IPS-20b (cell line): Measurements from ENCODE around the gene ASTN1.

Experiments
- H3K27ac ChIP-seq: one replicate; pipeline ENCODE4 v1.5.1; 2013; ENCODE audit warnings: low read length
- H3K27me3 ChIP-seq: 2 replicates; pipeline ENCODE4 v1.6.1; 2013; ENCODE audit warnings: mild to moderate bottlenecking, low read length, inconsistent platforms; ENCODE audit not compliant: insufficient read depth
- H3K36me3 ChIP-seq: 2 replicates; pipeline ENCODE4 v1.6.1; 2013; ENCODE audit warnings: low read depth, mild to moderate bottlenecking, inconsistent platforms, low read length, moderate library complexity; ENCODE audit not compliant: insufficient read depth
- H3K4me1 ChIP-seq: 2 replicates; pipeline ENCODE4 v1.6.1; 2013; ENCODE audit warnings: mild to moderate bottlenecking, control low read depth, inconsistent platforms, low read length, moderate library complexity; ENCODE audit not compliant: insufficient read depth
- H3K4me3 ChIP-seq: 2 replicates; pipeline ENCODE4 v1.5.1; 2013; ENCODE audit warnings: mild to moderate bottlenecking, low read length, inconsistent platforms
- H3K9ac ChIP-seq: 2 replicates; pipeline ENCODE4 v1.6.1; 2013; ENCODE audit warnings: low read depth, mild to moderate bottlenecking, inconsistent platforms, low read length, moderate library complexity
- H3K9me3 ChIP-seq: 2 replicates; pipeline ENCODE4 v1.6.1; 2013; ENCODE audit warnings: mild to moderate bottlenecking, low read depth, low read length, inconsistent platforms; ENCODE audit not compliant: insufficient read depth

Gene ASTN1

GRCh38 chr1:177054542-177054941 lies 110.0 kb downstream of the ASTN1 start:
- Histone ChIP-seq H3K36me3 (no peaks in the 10 kb centered on the region), H3K4me1 (no peaks in the 10 kb centered on the region), H3K9ac (no peak overlapping the region), H3K27me3 (no peaks in the 10 kb centered on the region; the same call in 1 of the 2 replicates), H3K27ac (no peak overlapping the region), H3K4me3 (no peak overlapping the region), H3K9me3 (no peaks in the 10 kb centered on the region)

GRCh38 chr1:177053648-177054047 lies 110.9 kb downstream of the ASTN1 start:
- H3K4me1 ChIP-seq, result peaks cover 3% of the 10 kb centered on the region; the same call in 1 of the 2 replicates
- H3K36me3 ChIP-seq, result no peaks in the 10 kb centered on the region
- H3K4me3 ChIP-seq, result no peak overlapping the region
- no peaks in the 10 kb centered on the region for H3K9me3 ChIP-seq
- H3K27me3 ChIP-seq, result no peaks in the 10 kb centered on the region; the same call in 1 of the 2 replicates
- no peak overlapping the region for H3K27ac ChIP-seq
- H3K9ac ChIP-seq, result no peak overlapping the region

- Histone ChIP-seq H3K27ac (no peak overlapping the region), H3K4me3 (no peak overlapping the region), H3K36me3 (no peaks in the 10 kb centered on the region)
Observed at GRCh38 chr1:177048314-177049069, 116.0 kb downstream of the ASTN1 start.

GRCh38 chr1:177045151-177045550 lies 119.4 kb downstream of the ASTN1 start:
- no peak overlapping the region for H3K9ac ChIP-seq
- peaks cover 20% of the 10 kb centered on the region; the same call in 1 of the 2 replicates for H3K4me1 ChIP-seq
- H3K4me3 ChIP-seq, result no peak overlapping the region
- H3K27me3 ChIP-seq, result 0 out of 2 replicates have a peak, but pooled peaks cover 9% of the 10 kb centered on the region
- H3K36me3 ChIP-seq, result no peaks in the 10 kb centered on the region
- H3K9me3 ChIP-seq, result no peaks in the 10 kb centered on the region
- H3K27ac ChIP-seq, result no peak overlapping the region

More at GRCh38 chr1:177048314-177049069, 116.0 kb downstream of the ASTN1 start:
- H3K27me3 ChIP-seq, result 0 out of 2 replicates have a peak, but pooled peaks cover 9% of the 10 kb centered on the region
- no peak overlapping the region for H3K9ac ChIP-seq
- H3K4me1 ChIP-seq, result peaks cover 19% of the 10 kb centered on the region; the same call in 1 of the 2 replicates
- H3K9me3 ChIP-seq, result no peaks in the 10 kb centered on the region

GRCh38 chr1:177044390-177044789 lies 120.1 kb downstream of the ASTN1 start:
- H3K9ac ChIP-seq, result no peak overlapping the region
- no peak overlapping the region for H3K27ac ChIP-seq
- no peak overlapping the region for H3K4me3 ChIP-seq
- no peaks in the 10 kb centered on the region for H3K36me3 ChIP-seq
- no peaks in the 10 kb centered on the region for H3K9me3 ChIP-seq
- H3K27me3 ChIP-seq, result 0 out of 2 replicates have a peak, but pooled peaks cover 9% of the 10 kb centered on the region
- H3K4me1 ChIP-seq, result peaks cover 20% of the 10 kb centered on the region; the same call in 1 of the 2 replicates

GRCh38 chr1:177043597-177043996 lies 120.9 kb downstream of the ASTN1 start:
- Histone ChIP-seq H3K27me3 (0 out of 2 replicates have a peak, but pooled peaks cover 9% of the 10 kb centered on the region), H3K4me3 (no peak overlapping the region), H3K4me1 (peaks cover 16% of the 10 kb centered on the region; the same call in 1 of the 2 replicates), H3K9ac (no peak overlapping the region), H3K27ac (no peak overlapping the region), H3K9me3 (no peaks in the 10 kb centered on the region), H3K36me3 (no peaks in the 10 kb centered on the region)

- H3K9me3 ChIP-seq, result no peaks in the 10 kb centered on the region
- no peaks in the 10 kb centered on the region for H3K36me3 ChIP-seq
- H3K27me3 ChIP-seq, result no peaks in the 10 kb centered on the region
- H3K4me3 ChIP-seq, result no peak overlapping the region
- no peaks in the 10 kb centered on the region; the same call in 1 of the 2 replicates for H3K4me1 ChIP-seq
- H3K27ac ChIP-seq, result no peak overlapping the region
- no peak overlapping the region for H3K9ac ChIP-seq
Observed at GRCh38 chr1:177035586-177035985, 128.9 kb downstream of the ASTN1 start.

- Histone ChIP-seq H3K27me3 (no peaks in the 10 kb centered on the region), H3K27ac (no peak overlapping the region), H3K4me3 (no peak overlapping the region), H3K9ac (no peak overlapping the region), H3K9me3 (no peaks in the 10 kb centered on the region), H3K36me3 (no peaks in the 10 kb centered on the region), H3K4me1 (no peaks in the 10 kb centered on the region; the same call in 1 of the 2 replicates)
Observed at GRCh38 chr1:177033628-177034027, 130.9 kb downstream of the ASTN1 start.

GRCh38 chr1:177032434-177032833 lies 132.1 kb downstream of the ASTN1 start:
- no peak overlapping the region for H3K4me3 ChIP-seq
- no peaks in the 10 kb centered on the region for H3K36me3 ChIP-seq
- H3K4me1 ChIP-seq, result no peaks in the 10 kb centered on the region; the same call in 1 of the 2 replicates
- no peak overlapping the region for H3K27ac ChIP-seq
- H3K9ac ChIP-seq, result no peak overlapping the region
- no peaks in the 10 kb centered on the region for H3K27me3 ChIP-seq
- no peaks in the 10 kb centered on the region for H3K9me3 ChIP-seq

- H3K4me3 ChIP-seq, result no peak overlapping the region
- no peak overlapping the region for H3K9ac ChIP-seq
- no peaks in the 10 kb centered on the region for H3K36me3 ChIP-seq
- no peaks in the 10 kb centered on the region for H3K9me3 ChIP-seq
- no peaks in the 10 kb centered on the region; the same call in 1 of the 2 replicates for H3K4me1 ChIP-seq
- no peak overlapping the region for H3K27ac ChIP-seq
- no peaks in the 10 kb centered on the region for H3K27me3 ChIP-seq
Observed at GRCh38 chr1:177024623-177025022, 139.9 kb downstream of the ASTN1 start.

- Histone ChIP-seq H3K4me1 (no peaks in the 10 kb centered on the region; the same call in 1 of the 2 replicates), H3K9ac (no peak overlapping the region), H3K27ac (no peak overlapping the region), H3K9me3 (no peaks in the 10 kb centered on the region), H3K4me3 (no peak overlapping the region), H3K36me3 (no peaks in the 10 kb centered on the region), H3K27me3 (no peaks in the 10 kb centered on the region)
Observed at GRCh38 chr1:177023726-177024125, 140.8 kb downstream of the ASTN1 start.

- H3K27ac ChIP-seq, result no peak overlapping the region
- H3K36me3 ChIP-seq, result no peaks in the 10 kb centered on the region
- no peak overlapping the region for H3K4me3 ChIP-seq
- no peak overlapping the region for H3K9ac ChIP-seq
- no peaks in the 10 kb centered on the region for H3K27me3 ChIP-seq
- no peaks in the 10 kb centered on the region; the same call in 1 of the 2 replicates for H3K4me1 ChIP-seq
- H3K9me3 ChIP-seq, result no peaks in the 10 kb centered on the region
Observed at GRCh38 chr1:177023249-177023648, 141.3 kb downstream of the ASTN1 start.
